NT2/D1 (cell line): Measurements from ENCODE around the gene PGS1.

Source experiments
- SUZ12 ChIP-seq: IDR thresholded peaks from 2 replicates; pipeline ENCODE4 v1.6.1; 2011; ENCODE audit not compliant: insufficient read length, insufficient read depth; ENCODE audit errors: extremely low read depth
- YY1 ChIP-seq: IDR thresholded peaks from 2 replicates; pipeline ENCODE4 v1.6.1; 2011; ENCODE audit not compliant: insufficient read length, insufficient read depth
- ZNF274 ChIP-seq: IDR thresholded peaks from 2 replicates; pipeline ENCODE4 v1.6.1; 2011; ENCODE audit warnings: mild to moderate bottlenecking, low read depth, low read length

DNA sequence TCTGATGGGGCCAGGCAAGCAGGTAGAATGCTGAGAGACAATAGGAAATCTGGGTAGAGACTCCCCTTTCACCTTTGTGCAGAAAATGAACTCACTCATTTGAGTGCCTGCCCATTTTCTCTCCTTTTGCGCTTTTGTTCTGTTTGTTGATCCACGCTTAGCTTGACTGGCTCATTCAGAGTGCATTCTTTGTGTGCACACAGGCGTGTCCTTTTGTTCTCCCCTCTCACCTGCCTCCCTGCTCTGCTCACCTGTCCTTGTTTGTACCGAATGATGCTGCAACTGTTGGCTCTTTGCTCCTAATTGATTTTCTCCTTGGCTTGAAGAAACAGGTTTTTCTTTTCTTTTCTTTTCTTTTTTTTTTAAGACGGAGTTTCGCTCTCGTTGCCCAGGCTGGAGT is 15.8 kb downstream of the PGS1 start:
- no peak for TF ChIP-seq SUZ12
- TF ChIP-seq YY1: no peak
- TF ChIP-seq ZNF274: no peak
